Spleen (tissue), 11 donors: ENCODE results near the gene GPR3. TPM values are rescaled to one million over a fixed set of nuclear protein-coding genes. Genes with fewer than 3 reads are reported as not detected.

Source experiments
- DNase-seq: peaks from one replicate; pipeline ENCODE4 v3.0.0-alpha.2; 2020
- H3K27ac ChIP-seq, 8 donors: fragments of 200-600 bp; sonication (generic) in 7 of 8; 1 replicate in 4 of 8; 2 replicates in 4 of 8; pipeline versions ENCODE4 v1.5.0 to v1.8.0; 2016 to 2021; ENCODE audit warnings: inconsistent platforms in 4 of 8, mild to moderate bottlenecking in 4 of 8, moderate library complexity in 1 of 8
- H3K27me3 ChIP-seq, 7 donors: fragments of 200-600 bp; sonication (generic) in 6 of 7; replicated peaks in 1 of 7; 1 replicate in 4 of 7; 2 replicates in 3 of 7; pipeline versions ENCODE4 v1.5.0 to v1.8.0; 2016 to 2021; ENCODE audit warnings: inconsistent platforms in 3 of 7, mild to moderate bottlenecking in 1 of 7
- H3K36me3 ChIP-seq, 6 donors: fragments of 200-600 bp; sonication (generic) in 5 of 6; 1 replicate in 4 of 6; 2 replicates in 2 of 6; pipeline versions ENCODE4 v1.5.0 to v1.8.0; 2016 to 2021; ENCODE audit warnings: inconsistent platforms in 2 of 6
- H3K4me1 ChIP-seq, 6 donors: fragments of 200-600 bp; sonication (generic) in 5 of 6; 1 replicate in 3 of 6; 2 replicates in 3 of 6; pipeline versions ENCODE4 v1.5.0 to v1.8.0; 2016 to 2021; ENCODE audit warnings: inconsistent platforms in 3 of 6
- H3K4me3 ChIP-seq, 8 donors: fragments of 200-600 bp; sonication (generic) in 7 of 8; 1 replicate in 4 of 8; 2 replicates in 4 of 8; pipeline versions ENCODE4 v1.5.0 to v1.8.0; 2016 to 2021; ENCODE audit warnings: inconsistent platforms in 4 of 8, mild to moderate bottlenecking in 4 of 8, moderate library complexity in 2 of 8
- H3K9me3 ChIP-seq, 8 donors: fragments of 200-600 bp; sonication (generic) in 7 of 8; 1 replicate in 4 of 8; 2 replicates in 4 of 8; pipeline versions ENCODE4 v1.5.0 to v1.8.0; 2016 to 2021; ENCODE audit warnings: inconsistent platforms in 4 of 8
- CTCF ChIP-seq, 11 experiments: fragments of 200-600 bp in 7 of 11; fragments of 450-650 bp in 4 of 11; sonication (generic) in 4 of 11; IDR thresholded peaks in 8 of 11; conservative IDR thresholded peaks in 3 of 11; 1 replicate in 7 of 11; 2 replicates in 4 of 11; pipeline versions ENCODE4 v1.4.0 to v1.8.0; 2016 to 2021; ENCODE audit warnings: antibody characterized with exemption in 11 of 11, inconsistent platforms in 4 of 11, mild to moderate bottlenecking in 1 of 11
- POLR2A ChIP-seq, 3 donors: fragments of 450-650 bp; IDR thresholded peaks; one replicate each; pipeline ENCODE4 v1.5.1; 2017; ENCODE audit warnings: antibody characterized with exemption in 3 of 3, mild to moderate bottlenecking in 1 of 3
- POLR2AphosphoS5 ChIP-seq, 3 donors: sonication (generic); formaldehyde crosslinking; IDR thresholded peaks; one replicate each; pipeline ENCODE4 v1.5.1; 2017; ENCODE audit warnings: antibody characterized with exemption in 3 of 3
- WGBS, 5 donors: extraction: QIAGEN DNeasy Blood & Tissue Kit in 3 of 5; methylation state at CpG; one replicate each; pipeline versions ENCODE4 v1.1.5 to v1.1.7; 2013 to 2018; 5-methylcytosine and 5-hydroxymethylcytosine counted together
- intact Hi-C: fragments of 100-400 bp; cut with DNase I; formaldehyde crosslinking; loops from one replicate; pipeline ENCODE4 v1.15.0; 2023; ENCODE audit warnings: low total_unique reads
- polyA plus RNA-seq, 3 donors: library from polyadenylated mRNA; stranded (reverse); fragments of 200-250 nt; gene quantifications; one replicate each; pipeline ENCODE4 v1.2.1, GENCODE V29; 2013
- total RNA-seq, 7 donors: library from RNA; depleted of rRNA in 3 of 7; stranded (reverse); fragments of >200 nt in 3 of 7; fragmentation: NEBNext Ultra II Directional in 4 of 7; extraction: Animal tissue kit (Norgen Biotek cat#: 25700) in 4 of 7; gene quantifications; one replicate each; pipeline versions ENCODE4 v1.1.0 to v1.2.1, GENCODE V29; 2016 to 2021
- donor health status: healthy with polysubstance abuse.
- donor health status: DM: no; HTN: no; CAD: no; lungs with moderate emphysema.
- donor health status: DM: no; HTN: no; CAD: no.
- donor health status: Bipolar disorder and iron deficiency.
- donor health status: healthy.
- donor health status: DM: no; HTN: no; CAD: no.
- donor health status: DM: yes; HTN: yes; CAD: no.

The GPR3 gene
- total and polyA plus RNA-seq, 10 donors = 0.05 to 0.40 (median 0.16) TPM; not detected in 4

DNA sequence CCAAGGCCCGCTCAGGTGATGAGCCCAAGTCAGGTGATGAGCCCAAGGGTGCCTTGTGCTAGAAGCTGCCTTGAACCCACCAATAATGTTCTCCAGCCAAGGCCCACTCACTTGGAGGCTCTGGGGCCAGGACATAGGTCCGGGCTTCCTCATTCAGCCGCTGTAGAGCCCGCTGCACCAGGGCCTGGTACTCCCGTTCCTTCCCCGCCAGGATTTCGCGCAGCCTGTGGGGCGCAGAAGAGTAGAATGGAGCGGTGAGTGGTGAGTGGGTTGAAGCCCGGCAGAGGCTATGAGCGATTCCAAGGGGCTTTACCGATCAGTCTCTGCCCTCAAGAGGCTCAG is 36.2 kb upstream of the GPR3 start:
- peaks cover 0 to 4% (median 0%) of the 10 kb centered on the region in 7 donors for H3K27me3 ChIP-seq
- peak overlapping the region in 2 of 8 donors; percentile 43 to 66 for H3K4me3 ChIP-seq
- H3K36me3 ChIP-seq = peaks cover 0 to 99% (median 32%) of the 10 kb centered on the region in 6 donors
- DNase-seq = no peak
- peaks cover 21 to 61% (median 38%) of the 10 kb centered on the region in 6 donors for H3K4me1 ChIP-seq
- no peaks in the 10 kb centered on the region for H3K9me3 ChIP-seq
- TF ChIP-seq POLR2AphosphoS5 (IDR thresholded peaks at IDR 0.05) (peak in 1 of 3 donors; percentile 22), CTCF (IDR thresholded peaks at IDR 0.05 in 8 of 11, conservative IDR thresholded peaks at IDR 0.05 in 3 of 11) (no peak)
- WGBS, 5 donors = 80 to 93% (median 89%) methylated on average over 13 of the region's 13 CpGs
- H3K27ac ChIP-seq = peak overlapping the region in 3 of 8 donors; percentile 64 to 72 (median 69)
- intact Hi-C loops = loop anchor here (5.0 kb wide), 1 partner anchor 36 kb away; the partner anchor contains the start of gene GPR3

GRCh38 chr1:27356619-27357280 is 35.7 kb upstream of the GPR3 start:
- H3K27ac ChIP-seq = peak overlapping the region in 7 of 8 donors; percentile 15 to 72 (median 60)

GRCh38 chr1:27357281-27358037 is 35.0 kb upstream of the GPR3 start:
- TF ChIP-seq CTCF (IDR thresholded peaks at IDR 0.05 in 8 of 11, conservative IDR thresholded peaks at IDR 0.05 in 3 of 11) (peak; percentile 94 to 100 (median 99)), POLR2AphosphoS5 (IDR thresholded peaks at IDR 0.05) (peak; percentile 55 to 78 (median 67)), POLR2A (IDR thresholded peaks at IDR 0.05) (no peak)
- H3K4me1 ChIP-seq = peaks cover 21 to 58% (median 37%) of the 10 kb centered on the region in 6 donors
- H3K27ac ChIP-seq = peak overlapping the region; percentile 15 to 72 (median 51)
- H3K9me3 ChIP-seq = no peaks in the 10 kb centered on the region
- WGBS, 5 donors = 14 to 33% (median 27%) methylated on average over 11 to 40 of the region's 40 CpGs
- DNase-seq = peak; percentile 96
- H3K27me3 ChIP-seq = peaks cover 0 to 4% (median 0%) of the 10 kb centered on the region in 7 donors
- peak overlapping the region; percentile 29 to 66 (median 34) for H3K4me3 ChIP-seq
- intact Hi-C loops = loop anchor here (5.0 kb wide), 1 partner anchor 35 kb away; the partner anchor contains the start of gene GPR3
- peaks cover 0 to 99% (median 31%) of the 10 kb centered on the region in 6 donors for H3K36me3 ChIP-seq

More at GRCh38 chr1:27356619-27357280, 35.7 kb upstream of the GPR3 start:
- Histone ChIP-seq H3K36me3 (peaks cover 0 to 99% (median 31%) of the 10 kb centered on the region in 6 donors), H3K27me3 (peaks cover 0 to 4% (median 0%) of the 10 kb centered on the region in 7 donors), H3K9me3 (no peaks in the 10 kb centered on the region), H3K4me3 (peak overlapping the region; percentile 29 to 66 (median 34)), H3K4me1 (peaks cover 21 to 58% (median 37%) of the 10 kb centered on the region in 6 donors)
- DNase-seq = peak; percentile 83
- TF ChIP-seq POLR2AphosphoS5 (IDR thresholded peaks at IDR 0.05) = peak in 1 of 3 donors; percentile 7
- TF ChIP-seq POLR2A (IDR thresholded peaks at IDR 0.05) = no peak
- intact Hi-C loops = loop anchor here (5.0 kb wide), 1 partner anchor 36 kb away; the partner anchor contains the start of gene GPR3
- WGBS, 5 donors = 68 to 83% (median 80%) methylated on average over 30 to 37 of the region's 37 CpGs

DNA sequence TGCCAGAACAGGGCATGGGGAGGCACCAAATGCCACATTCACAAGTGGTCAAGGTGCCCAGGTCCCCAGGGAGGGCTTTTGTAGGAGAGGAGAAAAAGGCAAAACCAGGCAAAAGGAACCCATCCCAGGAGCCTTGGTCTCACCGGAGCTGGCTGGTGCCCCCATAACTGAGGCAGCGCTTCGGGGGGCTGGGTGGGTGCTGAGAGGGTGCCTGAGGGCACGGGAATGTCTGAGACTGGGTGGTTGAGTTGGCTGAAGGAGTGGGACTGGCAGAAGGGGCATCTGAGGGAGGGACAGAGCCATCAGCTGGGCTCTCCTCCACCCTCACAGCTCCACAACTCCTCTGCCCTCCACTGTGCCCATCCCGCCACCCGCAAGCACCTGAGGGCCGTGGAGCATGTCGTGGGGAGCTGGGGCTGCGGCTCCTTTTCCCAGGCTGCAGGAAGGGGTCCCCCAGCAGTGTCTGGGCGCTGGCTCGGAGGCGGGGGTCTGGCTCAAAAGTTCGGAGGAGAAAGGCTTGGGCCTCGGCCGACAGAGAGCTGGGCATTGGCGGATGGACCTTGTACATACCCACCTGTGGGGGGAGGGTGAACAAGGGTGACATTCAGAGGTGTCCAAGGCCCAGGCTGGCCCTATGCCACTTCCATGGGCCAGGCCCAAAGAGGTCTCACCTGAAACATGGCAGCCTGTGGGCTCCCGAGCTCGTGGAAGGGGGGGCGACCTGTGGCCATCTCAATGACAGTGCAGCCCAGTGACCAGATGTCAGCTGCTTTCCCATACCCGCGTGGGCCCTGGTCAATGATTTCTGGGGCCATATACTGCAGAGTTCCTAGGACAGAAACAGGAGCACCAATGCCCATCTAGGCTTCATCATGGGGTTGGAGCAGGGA is 34.1 kb upstream of the GPR3 start:
- Histone ChIP-seq H3K27ac (no peak overlapping the region), H3K9me3 (no peaks in the 10 kb centered on the region), H3K36me3 (peaks cover 0 to 99% (median 29%) of the 10 kb centered on the region in 6 donors), H3K4me3 (no peak overlapping the region), H3K4me1 (peaks cover 21 to 58% (median 37%) of the 10 kb centered on the region in 6 donors), H3K27me3 (peaks cover 0 to 4% (median 0%) of the 10 kb centered on the region in 7 donors)
- no peak for DNase-seq
- intact Hi-C loops = loop anchor here (5.0 kb wide), 1 partner anchor 34 kb away; the partner anchor contains the start of gene GPR3
- 93 to 96% (median 95%) methylated on average over 21 of the region's 21 CpGs for WGBS, 5 donors
- TF ChIP-seq POLR2AphosphoS5 (IDR thresholded peaks at IDR 0.05) (no peak), POLR2A (IDR thresholded peaks at IDR 0.05) (no peak), CTCF (IDR thresholded peaks at IDR 0.05 in 8 of 11, conservative IDR thresholded peaks at IDR 0.05 in 3 of 11) (no peak)
